WTC11 (cell line): ENCODE results near the gene KIR3DL2.

Source experiments
- ELF4 ChIP-seq: sonication (generic); formaldehyde crosslinking; IDR thresholded peaks from 2 replicates; pipeline ENCODE4 v1.8.1; 2022; ENCODE audit warnings: low read depth, mild to moderate bottlenecking, moderate library complexity, missing genetic modification reagents
- NFE2L1 ChIP-seq: sonication (generic); formaldehyde crosslinking; IDR thresholded peaks from 2 replicates; pipeline ENCODE4 v1.8.1; 2023; ENCODE audit warnings: missing genetic modification reagents
- NR3C1 ChIP-seq: sonication (generic); formaldehyde crosslinking; conservative IDR thresholded peaks from 2 replicates; pipeline ENCODE4 v1.8.1; 2023; ENCODE audit warnings: low read depth, mild to moderate bottlenecking, missing genetic modification reagents
- TF ChIP-seq, protein P1 (sequence below): fragments of 200-600 bp; IDR thresholded peaks from 2 replicates; pipeline ENCODE4 v1.8.0; 2022; ENCODE audit warnings: antibody characterized with exemption

DNA sequence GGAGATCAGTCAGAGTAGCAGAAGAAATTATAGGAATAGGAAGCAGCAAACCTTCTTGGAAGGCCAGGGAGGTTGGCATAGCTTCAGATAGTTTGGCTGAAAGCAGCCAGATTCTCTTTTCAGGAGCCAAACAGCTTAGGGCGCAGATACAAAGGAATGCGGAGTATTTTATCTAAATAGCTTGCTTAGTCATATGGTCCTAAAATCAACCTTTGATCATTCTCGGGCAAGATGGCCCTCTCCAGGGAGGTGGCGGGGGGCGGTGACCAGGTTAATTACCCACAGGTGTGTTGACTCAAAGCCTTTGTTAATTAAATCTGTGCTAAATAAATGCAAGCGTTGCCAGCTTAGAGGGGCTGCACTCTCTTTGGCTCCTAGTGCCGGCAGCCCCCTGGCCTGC is 43.2 kb downstream of the KIR3DL2 start:
- TF ChIP-seq, protein P1, sequence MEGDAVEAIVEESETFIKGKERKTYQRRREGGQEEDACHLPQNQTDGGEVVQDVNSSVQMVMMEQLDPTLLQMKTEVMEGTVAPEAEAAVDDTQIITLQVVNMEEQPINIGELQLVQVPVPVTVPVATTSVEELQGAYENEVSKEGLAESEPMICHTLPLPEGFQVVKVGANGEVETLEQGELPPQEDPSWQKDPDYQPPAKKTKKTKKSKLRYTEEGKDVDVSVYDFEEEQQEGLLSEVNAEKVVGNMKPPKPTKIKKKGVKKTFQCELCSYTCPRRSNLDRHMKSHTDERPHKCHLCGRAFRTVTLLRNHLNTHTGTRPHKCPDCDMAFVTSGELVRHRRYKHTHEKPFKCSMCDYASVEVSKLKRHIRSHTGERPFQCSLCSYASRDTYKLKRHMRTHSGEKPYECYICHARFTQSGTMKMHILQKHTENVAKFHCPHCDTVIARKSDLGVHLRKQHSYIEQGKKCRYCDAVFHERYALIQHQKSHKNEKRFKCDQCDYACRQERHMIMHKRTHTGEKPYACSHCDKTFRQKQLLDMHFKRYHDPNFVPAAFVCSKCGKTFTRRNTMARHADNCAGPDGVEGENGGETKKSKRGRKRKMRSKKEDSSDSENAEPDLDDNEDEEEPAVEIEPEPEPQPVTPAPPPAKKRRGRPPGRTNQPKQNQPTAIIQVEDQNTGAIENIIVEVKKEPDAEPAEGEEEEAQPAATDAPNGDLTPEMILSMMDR: no peak
- TF ChIP-seq NFE2L1 (CRISPR knock-in tag) (no peak), ELF4 (no peak), NR3C1 (CRISPR knock-in tag) (no peak)
